SU-DHL-6 (cell line): ENCODE data around the gene PIGN.

ENCODE experiments used
- EZH2phosphoT487 ChIP-seq: fragments of 200-600 bp; sonication (generic), shearing (Covaris generic); conservative IDR thresholded peaks from 2 replicates; pipeline ENCODE4 v1.6.1; 2018; ENCODE audit warnings: mild to moderate bottlenecking, antibody characterized with exemption, low read length, moderate library complexity, mixed read lengths
- TF ChIP-seq, protein P1 (sequence below): fragments of 200-600 bp; sonication (generic); IDR thresholded peaks from one replicate; pipeline ENCODE4 v1.5.1; 2017; ENCODE audit warnings: antibody characterized with exemption, mild to moderate bottlenecking, low read length, moderate library complexity; ENCODE audit not compliant: insufficient read depth, poor library complexity, severe bottlenecking

DNA sequence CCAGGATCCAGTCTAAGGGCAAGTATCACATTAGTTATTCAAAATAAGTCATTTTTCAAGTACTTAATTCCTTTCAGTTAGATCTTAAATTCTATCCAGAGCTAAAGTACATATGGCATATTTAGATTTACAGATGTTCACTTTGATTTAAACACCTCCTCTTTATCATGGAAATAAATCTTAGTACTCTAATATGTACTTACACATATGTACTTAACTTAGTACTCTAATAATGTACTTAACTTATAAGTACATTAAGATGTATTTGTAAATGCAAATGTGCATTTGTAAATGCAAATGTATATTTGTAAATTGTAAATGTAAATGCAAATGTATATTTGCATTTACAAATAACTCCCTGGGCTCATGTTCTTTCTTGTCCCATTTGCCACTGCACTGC is 14.6 kb downstream of the PIGN start:
- TF ChIP-seq, protein P1, sequence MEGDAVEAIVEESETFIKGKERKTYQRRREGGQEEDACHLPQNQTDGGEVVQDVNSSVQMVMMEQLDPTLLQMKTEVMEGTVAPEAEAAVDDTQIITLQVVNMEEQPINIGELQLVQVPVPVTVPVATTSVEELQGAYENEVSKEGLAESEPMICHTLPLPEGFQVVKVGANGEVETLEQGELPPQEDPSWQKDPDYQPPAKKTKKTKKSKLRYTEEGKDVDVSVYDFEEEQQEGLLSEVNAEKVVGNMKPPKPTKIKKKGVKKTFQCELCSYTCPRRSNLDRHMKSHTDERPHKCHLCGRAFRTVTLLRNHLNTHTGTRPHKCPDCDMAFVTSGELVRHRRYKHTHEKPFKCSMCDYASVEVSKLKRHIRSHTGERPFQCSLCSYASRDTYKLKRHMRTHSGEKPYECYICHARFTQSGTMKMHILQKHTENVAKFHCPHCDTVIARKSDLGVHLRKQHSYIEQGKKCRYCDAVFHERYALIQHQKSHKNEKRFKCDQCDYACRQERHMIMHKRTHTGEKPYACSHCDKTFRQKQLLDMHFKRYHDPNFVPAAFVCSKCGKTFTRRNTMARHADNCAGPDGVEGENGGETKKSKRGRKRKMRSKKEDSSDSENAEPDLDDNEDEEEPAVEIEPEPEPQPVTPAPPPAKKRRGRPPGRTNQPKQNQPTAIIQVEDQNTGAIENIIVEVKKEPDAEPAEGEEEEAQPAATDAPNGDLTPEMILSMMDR, result no peak
- no peak for TF ChIP-seq EZH2phosphoT487
